Psoas muscle (tissue), 8 donors: Measurements from ENCODE around the gene COMMD4. TPM values are rescaled to one million over a fixed set of nuclear protein-coding genes. Genes with fewer than 3 reads are reported as not detected.

ENCODE experiments used
- ATAC-seq, 4 donors: fragments of 200-7000 bp; cut with Tn5 transposase; one replicate each; pipeline ENCODE4 v1.9.1; 2020; ENCODE audit warnings: moderate library complexity in 3 of 4, mild to moderate bottlenecking in 2 of 4
- DNase-seq, 2 donors: peaks; one replicate each; pipeline ENCODE4 v3.0.0-alpha.2; 2020
- H3K27ac ChIP-seq: fragments of 200-600 bp; one replicate; pipeline ENCODE4 v1.8.0; 2022
- H3K27me3 ChIP-seq, 3 donors: fragments of 200-600 bp in 1 of 3; one replicate each; pipeline versions ENCODE4 v1.6.1 to v1.8.0; 2013 to 2022; ENCODE audit warnings: low read length in 2 of 3, mild to moderate bottlenecking in 2 of 3, moderate library complexity in 1 of 3; ENCODE audit not compliant: insufficient read depth in 3 of 3
- H3K36me3 ChIP-seq, 2 donors: fragments of 200-600 bp in 1 of 2; one replicate each; pipeline versions ENCODE4 v1.6.1 to v1.8.0; 2013 to 2022; ENCODE audit warnings: low read depth in 1 of 2, mild to moderate bottlenecking in 1 of 2, moderate library complexity in 1 of 2; ENCODE audit not compliant: insufficient read depth in 1 of 2
- H3K4me1 ChIP-seq: fragments of 200-600 bp; one replicate; pipeline ENCODE4 v1.8.0; 2022
- H3K4me3 ChIP-seq: fragments of 200-600 bp; one replicate; pipeline ENCODE4 v1.8.0; 2022; ENCODE audit warnings: mild to moderate bottlenecking
- H3K9me3 ChIP-seq: fragments of 200-600 bp; one replicate; pipeline ENCODE4 v1.8.0; 2022
- CTCF ChIP-seq: fragments of 200-600 bp; IDR thresholded peaks from one replicate; pipeline ENCODE4 v1.8.0; 2022; ENCODE audit warnings: antibody characterized with exemption
- WGBS, 3 donors: extraction: QIAGEN DNeasy Blood & Tissue Kit; methylation state at CpG; one replicate each; pipeline versions ENCODE4 v1.1.6 to v1.1.7; 2013; 5-methylcytosine and 5-hydroxymethylcytosine counted together
- intact Hi-C, 2 donors: fragments of 100-400 bp; cut with DNase I; formaldehyde crosslinking; loops; one replicate each; pipeline versions ENCODE4 v1.11.0 to v1.14.2; 2022
- polyA plus RNA-seq, 3 donors: library from polyadenylated mRNA; stranded (reverse); fragments of 200-250 nt; gene quantifications; one replicate each; pipeline ENCODE4 v1.2.3, GENCODE V29; 2013
- total RNA-seq, 4 donors: library from RNA; stranded (reverse); fragmentation: NEBNext Ultra II Directional in 2 of 4; extraction: Animal tissue kit (Norgen Biotek cat#: 25700) in 2 of 4; gene quantifications; one replicate each; pipeline versions ENCODE4 v1.2.1 to v1.2.4, GENCODE V29; 2021 to 2023
- donor health status: healthy with polysubstance abuse.
- donor health status: DM: no; HTN: no; CAD: no; lungs with moderate emphysema.
- donor health status: Bipolar disorder and iron deficiency.
- donor health status: healthy.
- donor health status: DM: yes; HTN: yes; CAD: no.
- donor health status: DM: no; HTN: no; CAD: no.
- donor health status: DM: no; HTN: no; CAD: no.
- donor health status: DM: yes; HTN: yes; CAD: no.

Gene COMMD4
- total and polyA plus RNA-seq, 7 donors = 20.1 to 30.6 (median 25.3) TPM

- WGBS, 3 donors = 87 to 95% (median 91%) methylated on average over 10 of the region's 10 CpGs
- H3K36me3 ChIP-seq = peaks cover 3 to 100% of the 10 kb centered on the region in 2 donors
- intact Hi-C loops = loop anchor here in 1 of 2 donors (10.0 kb wide), 1 partner anchor 263 kb away; the partner anchor contains the start of gene SNUPN
Observed at GRCh38 chr15:75361361-75361988, 25.6 kb downstream of the COMMD4 start.

GRCh38 chr15:75361989-75362641 is 26.3 kb downstream of the COMMD4 start:
- no peak for TF ChIP-seq CTCF
- 80 to 92% (median 87%) methylated on average over 13 of the region's 13 CpGs for WGBS, 3 donors
- ATAC-seq = no peak
- no peak overlapping the region for H3K27ac ChIP-seq
- H3K9me3 ChIP-seq = no peaks in the 10 kb centered on the region
- H3K36me3 ChIP-seq = peaks cover 3 to 100% of the 10 kb centered on the region in 2 donors
- no peak for DNase-seq
- H3K4me1 ChIP-seq = peaks cover under 1% of the 10 kb centered on the region
- H3K27me3 ChIP-seq = no peaks in the 10 kb centered on the region
- intact Hi-C loops = loop anchor here in 1 of 2 donors (10.0 kb wide), 1 partner anchor 263 kb away; the partner anchor contains the start of gene SNUPN
- no peak overlapping the region for H3K4me3 ChIP-seq

More at GRCh38 chr15:75361361-75361988, 25.6 kb downstream of the COMMD4 start:
- Histone ChIP-seq H3K4me3 (no peak overlapping the region), H3K27ac (no peak overlapping the region), H3K4me1 (no peaks in the 10 kb centered on the region), H3K27me3 (no peaks in the 10 kb centered on the region), H3K9me3 (no peaks in the 10 kb centered on the region)
- DNase-seq = no peak
- ATAC-seq = no peak
- no peak for TF ChIP-seq CTCF

- peaks cover 3 to 97% of the 10 kb centered on the region in 2 donors for H3K36me3 ChIP-seq
- TF ChIP-seq CTCF = no peak
- intact Hi-C loops = loop anchor here in 1 of 2 donors (10.0 kb wide), 1 partner anchor 262 kb away; the partner anchor contains the start of gene SNUPN
- H3K9me3 ChIP-seq = no peaks in the 10 kb centered on the region
- 75 to 82% (median 78%) methylated on average over 5 to 7 of the region's 7 CpGs for WGBS, 3 donors
- no peak for ATAC-seq
- H3K27ac ChIP-seq = no peak overlapping the region
- H3K4me1 ChIP-seq = peaks cover 7% of the 10 kb centered on the region
- no peaks in the 10 kb centered on the region for H3K27me3 ChIP-seq
- H3K4me3 ChIP-seq = no peak overlapping the region
- DNase-seq = no peak
Observed at GRCh38 chr15:75362642-75363249, 26.9 kb downstream of the COMMD4 start.

- ATAC-seq (no peak), DNase-seq (no peak)
- Histone ChIP-seq H3K4me1 (peaks cover 7% of the 10 kb centered on the region), H3K27ac (no peak overlapping the region), H3K9me3 (no peaks in the 10 kb centered on the region), H3K4me3 (no peak overlapping the region), H3K27me3 (no peaks in the 10 kb centered on the region), H3K36me3 (peaks cover 3 to 86% of the 10 kb centered on the region in 2 donors)
- WGBS, 3 donors = 82 to 93% (median 84%) methylated on average over 9 of the region's 9 CpGs
- no peak for TF ChIP-seq CTCF
- intact Hi-C loops = loop anchor here in 1 of 2 donors (10.0 kb wide), 1 partner anchor 261 kb away; the partner anchor contains the start of gene SNUPN
Observed at GRCh38 chr15:75363786-75364185, 27.9 kb downstream of the COMMD4 start.
